H9 (cell line): ENCODE results near the gene IL1RL2. TPM values are rescaled to one million over a fixed set of nuclear protein-coding genes. Genes with fewer than 3 reads are reported as not detected.

Source experiments
- DNase-seq: peaks from one replicate; pipeline ENCODE4 v3.0.0-alpha.2; 2017
- H2AFZ ChIP-seq: one replicate; pipeline ENCODE4 v1.6.1; 2013; ENCODE audit warnings: mild to moderate bottlenecking, low read length, control low read depth, moderate library complexity
- H2AK5ac ChIP-seq: 2 replicates; pipeline ENCODE4 v1.6.1; 2013; ENCODE audit warnings: low read length, control low read depth, mixed read lengths; ENCODE audit not compliant: insufficient read length
- H2BK120ac ChIP-seq: one replicate; pipeline ENCODE4 v1.6.1; 2013; ENCODE audit warnings: low read depth, mild to moderate bottlenecking, low read length, control low read depth, inconsistent platforms; ENCODE audit not compliant: poor library complexity, severe bottlenecking
- H2BK12ac ChIP-seq: 2 replicates; pipeline ENCODE4 v1.6.1; 2013; ENCODE audit warnings: low read length, control low read depth, mixed read lengths, low read depth; ENCODE audit not compliant: insufficient read length
- H2BK15ac ChIP-seq: 2 replicates; pipeline ENCODE4 v1.6.1; 2013; ENCODE audit warnings: low read depth, low read length, control low read depth
- H2BK20ac ChIP-seq: one replicate; pipeline ENCODE4 v1.6.1; 2013; ENCODE audit warnings: low read depth, mild to moderate bottlenecking, low read length, control low read depth, inconsistent platforms; ENCODE audit not compliant: poor library complexity, severe bottlenecking
- H2BK5ac ChIP-seq: 2 replicates; pipeline ENCODE4 v1.6.1; 2013; ENCODE audit warnings: low read length, control low read depth, mixed read lengths; ENCODE audit not compliant: insufficient read length
- H3K14ac ChIP-seq: 2 replicates; pipeline ENCODE4 v1.6.1; 2013; ENCODE audit warnings: low read length, control low read depth; ENCODE audit not compliant: insufficient read depth
- H3K18ac ChIP-seq: 2 replicates; pipeline ENCODE4 v1.6.1; 2013; ENCODE audit warnings: low read depth, mild to moderate bottlenecking, mixed read lengths, low read length, control low read depth; ENCODE audit not compliant: insufficient read length
- H3K23ac ChIP-seq: 2 replicates; pipeline ENCODE4 v1.6.1; 2013; ENCODE audit warnings: low read length, control low read depth, mixed read lengths, low read depth; ENCODE audit not compliant: insufficient read length
- H3K23me2 ChIP-seq: 2 replicates; pipeline ENCODE4 v1.6.1; 2013; ENCODE audit warnings: low read depth, mild to moderate bottlenecking, mixed read lengths, low read length, control low read depth; ENCODE audit not compliant: insufficient read length, poor library complexity, severe bottlenecking
- H3K27ac ChIP-seq: 2 replicates; pipeline ENCODE4 v1.5.1; 2013; ENCODE audit warnings: low read length, control low read depth, mixed read lengths, low read depth; ENCODE audit not compliant: insufficient read length
- H3K27me3 ChIP-seq: 2 replicates; pipeline ENCODE4 v1.6.1; 2013; ENCODE audit warnings: low read length, control low read depth, inconsistent platforms; ENCODE audit not compliant: insufficient read depth
- H3K4ac ChIP-seq: 2 replicates; pipeline ENCODE4 v1.6.1; 2013; ENCODE audit warnings: low read depth, mild to moderate bottlenecking, control low read depth, inconsistent platforms, low read length, moderate library complexity
- H3K4me1 ChIP-seq: 2 replicates; pipeline ENCODE4 v1.6.1; 2013; ENCODE audit warnings: low read length, control low read depth, inconsistent platforms; ENCODE audit not compliant: insufficient read depth
- H3K4me2 ChIP-seq: 2 replicates; pipeline ENCODE4 v1.6.1; 2013; ENCODE audit warnings: low read length, control low read depth, mixed read lengths; ENCODE audit not compliant: insufficient read length, insufficient read depth
- H3K56ac ChIP-seq: 2 replicates; pipeline ENCODE4 v1.6.1; 2013; ENCODE audit warnings: low read depth, mild to moderate bottlenecking, mixed read lengths, low read length, control low read depth; ENCODE audit not compliant: insufficient read length
- H3K79me1 ChIP-seq: 2 replicates; pipeline ENCODE4 v1.6.1; 2013; ENCODE audit warnings: low read depth, mild to moderate bottlenecking, moderate library complexity, low read length, control low read depth, inconsistent platforms; ENCODE audit not compliant: insufficient read depth, poor library complexity, severe bottlenecking
- H3K79me2 ChIP-seq: 2 replicates; pipeline ENCODE4 v1.6.1; 2013; ENCODE audit warnings: low read length, control low read depth, inconsistent platforms; ENCODE audit not compliant: insufficient read depth
- H3K9ac ChIP-seq: 2 replicates; pipeline ENCODE4 v1.6.1; 2013; ENCODE audit warnings: low read length, control low read depth, mixed read lengths; ENCODE audit not compliant: insufficient read length; ENCODE audit errors: extremely low read depth
- H3K9me3 ChIP-seq: one replicate; pipeline ENCODE4 v1.6.1; 2013; ENCODE audit warnings: low read depth, low read length, inconsistent platforms; ENCODE audit not compliant: control insufficient read depth
- H3T11ph ChIP-seq: one replicate; pipeline ENCODE4 v1.6.1; 2013; ENCODE audit warnings: mild to moderate bottlenecking, low read length, control low read depth, inconsistent platforms
- H4K20me1 ChIP-seq: one replicate; pipeline ENCODE4 v1.6.1; 2013; ENCODE audit not compliant: control insufficient read depth, insufficient read length, insufficient read depth
- H4K5ac ChIP-seq: 2 replicates; pipeline ENCODE4 v1.6.1; 2013; ENCODE audit warnings: low read depth, mild to moderate bottlenecking, mixed read lengths, low read length, control low read depth; ENCODE audit not compliant: insufficient read length
- H4K8ac ChIP-seq: replicated peaks from 2 replicates; pipeline ENCODE4 v1.6.1; 2013; ENCODE audit warnings: low read length, control low read depth, mixed read lengths, low read depth; ENCODE audit not compliant: insufficient read length
- H4K91ac ChIP-seq: 2 replicates; pipeline ENCODE4 v1.6.1; 2013; ENCODE audit warnings: low read depth, mild to moderate bottlenecking, moderate library complexity, mixed read lengths, low read length, control low read depth; ENCODE audit not compliant: insufficient read length
- H3K27ac Mint-ChIP-seq, 3 experiments: 2 replicates in 2 of 3; 3 replicates in 1 of 3; pipeline ENCODE4 v1.8.0; 2020 to 2021; ENCODE audit warnings: mixed read lengths in 3 of 3, mild to moderate bottlenecking in 1 of 3, moderate library complexity in 1 of 3
- H3K27me3 Mint-ChIP-seq: 2 replicates; pipeline ENCODE4 v1.8.0; 2021; ENCODE audit warnings: low read depth, mild to moderate bottlenecking, moderate library complexity, mixed read lengths
- H3K36me3 Mint-ChIP-seq, 3 experiments: 2 replicates in 2 of 3; 3 replicates in 1 of 3; pipeline ENCODE4 v1.8.0; 2020 to 2021; ENCODE audit warnings: low read depth in 3 of 3, mixed read lengths in 3 of 3; ENCODE audit not compliant: insufficient read depth in 1 of 3
- H3K4me1 Mint-ChIP-seq, 2 experiments: 2 replicates each; pipeline ENCODE4 v1.8.0; 2020; ENCODE audit warnings: mixed read lengths in 2 of 2
- H3K4me3 Mint-ChIP-seq, 2 experiments: 2 replicates in 1 of 2; 3 replicates in 1 of 2; pipeline ENCODE4 v1.8.0; 2020 to 2021; ENCODE audit warnings: mild to moderate bottlenecking in 2 of 2, mixed read lengths in 2 of 2, moderate library complexity in 1 of 2
- H3K9me3 Mint-ChIP-seq, 2 experiments: 2 replicates in 1 of 2; 3 replicates in 1 of 2; pipeline ENCODE4 v1.8.0; 2020; ENCODE audit warnings: mild to moderate bottlenecking in 2 of 2, mixed read lengths in 2 of 2, moderate library complexity in 1 of 2
- CTCF ChIP-seq: fragments of 200-600 bp; sonication (generic); conservative IDR thresholded peaks from 3 replicates; pipeline ENCODE4 v1.8.0; 2021; ENCODE audit warnings: antibody characterized with exemption, mild to moderate bottlenecking
- WGBS: extraction: QIAGEN DNeasy Blood & Tissue Kit; methylation state at CpG from one replicate; pipeline ENCODE4 v1.1.7; 2013; ENCODE audit warnings: missing lambda C conversion rate, low lambda C conversion rate, mixed read lengths; ENCODE audit not compliant: insufficient read length; ENCODE audit errors: extremely low coverage; 5-methylcytosine and 5-hydroxymethylcytosine counted together
- total RNA-seq: library from RNA; stranded (reverse); gene quantifications from 2 replicates; pipeline ENCODE4 v1.2.1, GENCODE V29; 2021

Gene IL1RL2
- total RNA-seq, 1 experiment from 2014 or later, result not detected

GRCh38 chr2:102256874-102257462, 70.1 kb downstream of the IL1RL2 start:
- H2AFZ ChIP-seq, result no peak overlapping the region
- H3K9ac ChIP-seq, result no peak overlapping the region
- no peak overlapping the region for H4K91ac ChIP-seq

More at GRCh38 chr2:102256874-102257462, 70.1 kb downstream of the IL1RL2 start:
- no peaks in the 10 kb centered on the region for H3K23me2 ChIP-seq
- H3K27me3 ChIP-seq, result no peaks in the 10 kb centered on the region
- H3T11ph ChIP-seq, result no peak overlapping the region
- Mint-ChIP-seq H3K4me1 (no peaks in the 10 kb centered on the region), H3K9me3 (no peaks in the 10 kb centered on the region), H3K36me3 (no peaks in the 10 kb centered on the region), H3K4me3 (no peak overlapping the region), H3K27me3 (peaks cover 12% of the 10 kb centered on the region), H3K27ac (no peak overlapping the region)
- H4K5ac ChIP-seq, result no peak overlapping the region
- H4K8ac ChIP-seq, result no peak overlapping the region
- no peak for DNase-seq
- no peaks in the 10 kb centered on the region for H3K79me1 ChIP-seq
- H4K20me1 ChIP-seq, result no peaks in the 10 kb centered on the region
- no peaks in the 10 kb centered on the region for H3K79me2 ChIP-seq
- TF ChIP-seq CTCF, result no peak
- no peak overlapping the region for H2BK5ac ChIP-seq
- H2BK20ac ChIP-seq, result no peak overlapping the region
- no peak overlapping the region for H3K4ac ChIP-seq
- H2AK5ac ChIP-seq, result no peak overlapping the region
- H3K9me3 ChIP-seq, result no peaks in the 10 kb centered on the region
- H3K27ac ChIP-seq, result no peak overlapping the region
- no peak overlapping the region for H3K56ac ChIP-seq
- H3K18ac ChIP-seq, result no peak overlapping the region
- H3K23ac ChIP-seq, result no peak overlapping the region
- H3K4me2 ChIP-seq, result no peak overlapping the region
- no peak overlapping the region for H2BK15ac ChIP-seq
- no peak overlapping the region for H2BK12ac ChIP-seq
- H2BK120ac ChIP-seq, result no peak overlapping the region
- H3K4me1 ChIP-seq, result no peaks in the 10 kb centered on the region
- WGBS, result no CpG with 5 or more reads among the region's 5 CpGs
- H3K14ac ChIP-seq, result no peak overlapping the region
